ENCODE data around the gene EYA2.

DNA sequence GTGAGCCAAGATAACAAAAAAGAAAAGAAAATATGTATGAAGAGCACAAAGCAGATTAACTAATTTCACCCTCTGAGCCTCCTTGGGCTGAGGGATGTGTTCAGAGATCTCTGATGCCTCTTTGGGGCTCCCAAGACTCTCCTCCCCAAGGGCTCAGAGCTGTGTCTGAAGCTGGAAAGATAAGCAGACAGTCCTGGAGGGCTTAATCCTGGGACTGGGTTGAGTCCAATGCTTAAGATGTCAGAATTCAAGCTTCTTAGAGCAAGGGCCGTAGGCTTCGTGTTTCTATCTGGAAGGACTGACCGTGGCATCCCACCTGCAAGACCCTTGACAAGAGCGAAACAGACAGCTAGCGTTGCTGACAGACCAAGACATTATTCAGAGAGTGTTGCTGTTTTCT is 232.9 kb downstream of the EYA2 start:
- no peak for TF ChIP-seq CTCF (conservative IDR thresholded peaks at IDR 0.05; ENCODE audit: low read depth, low read length)
- TF ChIP-seq POLR2A (IDR thresholded peaks at IDR 0.05; ENCODE audit: low read depth, low read length), result no peak
- no peak for TF ChIP-seq RFX5 (IDR thresholded peaks at IDR 0.05; ENCODE audit: low read depth, low read length)
- no peak for TF ChIP-seq RAD21 (IDR thresholded peaks at IDR 0.05; ENCODE audit: low read length)
- no peak for TF ChIP-seq SMC3 (IDR thresholded peaks at IDR 0.05; ENCODE audit: low read depth, low read length)
- TF ChIP-seq ELK1 (IDR thresholded peaks at IDR 0.05; ENCODE audit: borderline replicate concordance, low read depth, low read length), result no peak

Data from IMR-90 (cell line).